ENCODE results near the gene HPD. TPM values are rescaled to one million over a fixed set of nuclear protein-coding genes. Genes with fewer than 3 reads are reported as not detected.
A peak's percentile ranks its signal among the peaks of the same experiment; 100 is the strongest.

The HPD gene
- total RNA-seq, 2 donors from 2014 or later: 1.2 to 6.8 TPM

DNA sequence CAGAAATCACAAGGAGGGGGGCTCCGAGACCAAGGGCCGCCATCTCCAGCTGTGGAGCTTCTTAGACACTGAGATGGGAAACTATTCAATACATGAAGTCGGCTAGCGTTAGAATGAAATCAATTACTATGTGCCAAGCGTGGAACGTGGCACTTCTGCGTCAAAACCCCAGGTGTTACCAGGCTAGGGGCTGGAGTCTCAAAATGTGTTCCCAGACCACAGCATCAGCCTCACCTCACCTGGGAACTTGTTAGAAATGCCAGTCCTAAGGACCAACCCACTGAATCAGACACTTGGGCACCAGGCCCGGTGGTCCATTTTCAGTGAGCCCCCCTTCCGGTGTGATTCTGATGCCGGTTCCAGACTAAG, 59.9 kb downstream of the HPD start:
- Histone ChIP-seq H3K27me3 (replicated peaks; ENCODE audit: insufficient read depth) (no peaks in the 10 kb centered on the region), H3K4me1 (ENCODE audit: control insufficient read depth in 1 of 2, low read depth in 2 of 2) (peaks cover 33 to 52% of the 10 kb centered on the region in 2 donors), H3K36me3 (peaks cover 3% of the 10 kb centered on the region), H3K4me3 (peak overlapping the region; percentile 95), H3K27ac (peak overlapping the region; percentile 91 to 97), H3K9me3 (no peaks in the 10 kb centered on the region)
- DNase-seq (ENCODE audit: low spot score) (no peak), ATAC-seq (ENCODE audit: insufficient number of reproducible peaks, low FRiP score, low read depth) (no peak)
- TF ChIP-seq, protein P1, sequence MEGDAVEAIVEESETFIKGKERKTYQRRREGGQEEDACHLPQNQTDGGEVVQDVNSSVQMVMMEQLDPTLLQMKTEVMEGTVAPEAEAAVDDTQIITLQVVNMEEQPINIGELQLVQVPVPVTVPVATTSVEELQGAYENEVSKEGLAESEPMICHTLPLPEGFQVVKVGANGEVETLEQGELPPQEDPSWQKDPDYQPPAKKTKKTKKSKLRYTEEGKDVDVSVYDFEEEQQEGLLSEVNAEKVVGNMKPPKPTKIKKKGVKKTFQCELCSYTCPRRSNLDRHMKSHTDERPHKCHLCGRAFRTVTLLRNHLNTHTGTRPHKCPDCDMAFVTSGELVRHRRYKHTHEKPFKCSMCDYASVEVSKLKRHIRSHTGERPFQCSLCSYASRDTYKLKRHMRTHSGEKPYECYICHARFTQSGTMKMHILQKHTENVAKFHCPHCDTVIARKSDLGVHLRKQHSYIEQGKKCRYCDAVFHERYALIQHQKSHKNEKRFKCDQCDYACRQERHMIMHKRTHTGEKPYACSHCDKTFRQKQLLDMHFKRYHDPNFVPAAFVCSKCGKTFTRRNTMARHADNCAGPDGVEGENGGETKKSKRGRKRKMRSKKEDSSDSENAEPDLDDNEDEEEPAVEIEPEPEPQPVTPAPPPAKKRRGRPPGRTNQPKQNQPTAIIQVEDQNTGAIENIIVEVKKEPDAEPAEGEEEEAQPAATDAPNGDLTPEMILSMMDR (IDR thresholded peaks at IDR 0.05): no peak

GRCh38 chr12:121797937-121798786, 60.5 kb downstream of the HPD start:
- TF ChIP-seq, protein P1 (IDR thresholded peaks at IDR 0.05): no peak
- DNase-seq (ENCODE audit: low spot score): no peak
- peaks cover 3% of the 10 kb centered on the region for H3K36me3 ChIP-seq
- H3K27me3 ChIP-seq (replicated peaks; ENCODE audit: insufficient read depth): no peaks in the 10 kb centered on the region
- H3K4me3 ChIP-seq: peak overlapping the region; percentile 95
- no peaks in the 10 kb centered on the region for H3K9me3 ChIP-seq
- peaks cover 36 to 58% of the 10 kb centered on the region in 2 donors for H3K4me1 ChIP-seq (ENCODE audit: control insufficient read depth in 1 of 2, low read depth in 2 of 2)
- ATAC-seq (ENCODE audit: insufficient number of reproducible peaks, low FRiP score, low read depth): no peak
- H3K27ac ChIP-seq: peak overlapping the region; percentile 91 to 97

DNA sequence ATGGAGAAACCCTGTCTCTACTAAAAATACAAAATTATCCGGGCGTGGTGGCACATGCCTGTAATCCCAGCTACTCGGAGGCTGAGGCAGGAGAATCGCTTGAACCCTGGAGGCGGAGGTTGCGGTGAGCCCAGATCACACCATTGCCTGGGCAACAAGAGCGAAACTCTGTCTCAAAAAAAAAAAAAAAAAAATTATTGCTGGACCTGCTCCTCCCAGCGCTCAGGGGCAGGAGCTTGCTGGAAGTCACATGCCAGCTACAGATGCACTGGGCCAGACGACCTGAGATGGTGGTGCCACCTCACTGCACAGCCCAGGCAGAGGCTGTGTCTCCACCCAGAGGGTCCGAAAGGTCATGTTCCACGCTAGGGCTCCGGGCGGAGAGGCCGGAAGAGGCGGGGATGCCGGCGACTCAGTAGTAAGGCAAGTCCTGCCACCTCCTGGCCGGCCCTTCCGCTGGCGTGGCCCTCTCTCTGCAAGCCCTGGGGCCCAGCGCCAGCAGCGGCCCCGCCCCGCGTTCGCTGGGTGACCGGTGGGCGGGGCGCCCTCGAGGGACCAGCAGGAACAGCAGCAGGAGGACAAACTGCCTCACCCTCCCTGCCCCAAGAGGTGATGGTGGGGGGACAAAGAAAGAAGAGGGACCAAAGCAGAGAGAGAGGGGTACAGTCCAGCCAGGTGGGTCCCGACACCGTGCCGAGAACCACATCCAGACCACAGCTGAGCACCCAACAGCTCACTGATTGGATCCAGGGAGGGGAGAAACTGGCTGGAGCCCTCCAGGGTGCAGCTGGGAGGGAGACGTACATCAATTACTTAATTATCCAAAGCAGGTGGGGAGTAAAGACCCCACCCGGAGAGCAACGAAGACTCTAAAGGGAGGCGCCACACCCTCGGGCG, 61.6 kb downstream of the HPD start:
- TF ChIP-seq, protein P1 (IDR thresholded peaks at IDR 0.05): peak; percentile 26
- Histone ChIP-seq H3K9me3 (no peaks in the 10 kb centered on the region), H3K4me1 (ENCODE audit: control insufficient read depth in 1 of 2, low read depth in 2 of 2) (peaks cover 39 to 60% of the 10 kb centered on the region in 2 donors), H3K27ac (peak overlapping the region; percentile 91 to 97), H3K36me3 (peaks cover 3% of the 10 kb centered on the region), H3K27me3 (replicated peaks; ENCODE audit: insufficient read depth) (no peaks in the 10 kb centered on the region), H3K4me3 (peak overlapping the region; percentile 95)
- peak; percentile 18 for ATAC-seq (ENCODE audit: insufficient number of reproducible peaks, low FRiP score, low read depth)
- peak; percentile 89 for DNase-seq (ENCODE audit: low spot score)

- Histone ChIP-seq H3K4me3 (peak overlapping the region; percentile 77), H3K27ac (peak overlapping the region; percentile 91 to 97), H3K36me3 (peaks cover 3% of the 10 kb centered on the region), H3K9me3 (no peaks in the 10 kb centered on the region), H3K27me3 (replicated peaks; ENCODE audit: insufficient read depth) (no peaks in the 10 kb centered on the region), H3K4me1 (ENCODE audit: control insufficient read depth in 1 of 2, low read depth in 2 of 2) (peaks cover 39 to 60% of the 10 kb centered on the region in 2 donors)
- no peak for DNase-seq (ENCODE audit: low spot score)
- TF ChIP-seq, protein P1 (IDR thresholded peaks at IDR 0.05): peak; percentile 97
- ATAC-seq (ENCODE audit: insufficient number of reproducible peaks, low FRiP score, low read depth): no peak
These were observed 63.4 kb downstream of the HPD start for GRCh38 chr12:121795034-121795968.
